AG09309 (cell line): ENCODE data around the gene UBD.

Experiments
- DNase-seq: peaks from one replicate; pipeline ENCODE4 v3.0.0-alpha.2; 2010; ENCODE audit warnings: low read depth
- H3K4me3 ChIP-seq: 2 replicates; pipeline ENCODE4 v1.5.1; 2011; ENCODE audit warnings: mild to moderate bottlenecking, low read depth, low read length, moderate library complexity; ENCODE audit not compliant: control insufficient read depth
- TF ChIP-seq, protein P1 (sequence below): IDR thresholded peaks from 2 replicates; pipeline ENCODE4 v1.5.1; 2011; ENCODE audit warnings: mild to moderate bottlenecking, low read depth, low read length, inconsistent platforms; ENCODE audit not compliant: insufficient read depth, control insufficient read depth; ENCODE audit errors: missing control alignments

UBD gene

DNA sequence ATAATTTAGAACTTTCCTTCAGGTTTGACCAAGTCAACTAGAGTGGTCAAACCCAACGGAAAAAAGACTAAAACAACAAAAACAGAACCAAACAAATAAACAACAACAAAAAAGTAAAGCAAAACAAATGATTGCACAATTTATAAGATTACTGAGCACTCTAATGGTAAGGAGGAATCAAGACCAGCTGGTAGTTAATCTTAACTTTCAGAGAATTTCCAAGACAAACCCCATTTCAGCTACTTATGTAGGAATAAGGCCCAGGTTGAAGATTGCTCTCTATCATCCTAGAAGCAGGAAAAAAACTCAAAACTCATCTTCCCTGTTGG lies 34.3 kb downstream of the UBD start:
- DNase-seq: no peak

DNA sequence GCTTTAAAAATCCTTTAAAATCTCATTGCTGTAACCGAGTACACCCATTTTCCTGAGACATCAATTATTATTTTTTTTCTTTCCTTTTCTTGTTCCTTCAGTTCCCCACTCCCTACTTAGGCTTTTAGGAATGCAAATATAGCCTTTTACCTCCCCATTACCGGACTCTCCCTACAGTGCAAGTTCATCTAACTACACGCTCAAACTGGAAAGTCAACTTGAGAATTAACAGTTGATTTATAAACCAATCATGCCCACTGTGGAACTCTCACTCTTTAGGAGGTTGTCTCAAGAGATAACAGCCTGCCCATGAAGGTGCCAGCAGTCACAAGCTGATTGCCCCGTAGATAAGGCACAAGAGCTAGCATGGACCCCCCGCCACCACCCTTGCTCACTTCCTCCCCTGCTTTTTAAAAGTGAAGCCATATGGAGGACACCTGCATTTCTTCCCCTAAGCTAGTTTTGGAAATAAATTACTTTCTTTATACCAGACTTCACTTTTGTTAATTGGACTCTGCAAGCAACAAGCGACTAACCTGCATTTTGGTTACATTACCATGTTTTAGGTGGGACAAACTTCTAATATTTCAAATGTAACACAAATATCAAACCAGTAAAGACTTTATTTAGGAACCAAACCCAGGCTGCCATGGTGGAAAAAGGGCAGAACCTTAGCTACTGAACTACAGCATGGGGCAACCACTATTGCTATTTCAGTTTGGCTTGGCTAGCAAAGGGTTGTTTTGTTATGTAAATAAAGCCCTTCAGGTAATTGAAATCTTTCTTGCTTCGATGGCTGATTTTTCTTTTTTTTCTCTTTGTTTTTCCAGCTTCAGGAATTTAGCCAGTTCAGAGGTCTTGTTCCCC lies 34.9 kb downstream of the UBD start:
- no peak for DNase-seq
- no peak overlapping the region for H3K4me3 ChIP-seq
- TF ChIP-seq, protein P1, sequence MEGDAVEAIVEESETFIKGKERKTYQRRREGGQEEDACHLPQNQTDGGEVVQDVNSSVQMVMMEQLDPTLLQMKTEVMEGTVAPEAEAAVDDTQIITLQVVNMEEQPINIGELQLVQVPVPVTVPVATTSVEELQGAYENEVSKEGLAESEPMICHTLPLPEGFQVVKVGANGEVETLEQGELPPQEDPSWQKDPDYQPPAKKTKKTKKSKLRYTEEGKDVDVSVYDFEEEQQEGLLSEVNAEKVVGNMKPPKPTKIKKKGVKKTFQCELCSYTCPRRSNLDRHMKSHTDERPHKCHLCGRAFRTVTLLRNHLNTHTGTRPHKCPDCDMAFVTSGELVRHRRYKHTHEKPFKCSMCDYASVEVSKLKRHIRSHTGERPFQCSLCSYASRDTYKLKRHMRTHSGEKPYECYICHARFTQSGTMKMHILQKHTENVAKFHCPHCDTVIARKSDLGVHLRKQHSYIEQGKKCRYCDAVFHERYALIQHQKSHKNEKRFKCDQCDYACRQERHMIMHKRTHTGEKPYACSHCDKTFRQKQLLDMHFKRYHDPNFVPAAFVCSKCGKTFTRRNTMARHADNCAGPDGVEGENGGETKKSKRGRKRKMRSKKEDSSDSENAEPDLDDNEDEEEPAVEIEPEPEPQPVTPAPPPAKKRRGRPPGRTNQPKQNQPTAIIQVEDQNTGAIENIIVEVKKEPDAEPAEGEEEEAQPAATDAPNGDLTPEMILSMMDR: no peak

More for the DNA sequence above, 34.3 kb downstream of the UBD start:
- no peak overlapping the region for H3K4me3 ChIP-seq
- TF ChIP-seq, protein P1: no peak

DNA sequence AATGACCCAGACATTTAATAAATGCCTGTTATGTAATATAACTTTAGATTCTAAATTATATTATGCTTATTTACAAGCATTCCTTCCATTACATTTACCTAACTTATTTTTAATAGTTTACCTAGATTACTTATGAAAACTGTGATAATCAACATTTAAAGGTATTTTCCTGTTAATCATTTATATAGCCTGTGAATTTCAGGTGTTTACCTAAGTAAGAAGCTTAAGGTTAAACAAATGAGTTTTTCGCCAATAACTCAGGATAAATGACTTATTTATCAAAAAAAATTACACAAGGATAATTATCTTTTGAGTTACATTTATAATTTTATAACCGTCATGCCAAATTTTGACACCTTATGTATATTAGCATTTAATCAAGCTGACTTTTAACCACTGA lies 35.5 kb downstream of the UBD start:
- no peak for DNase-seq
- H3K4me3 ChIP-seq: no peak overlapping the region

DNA sequence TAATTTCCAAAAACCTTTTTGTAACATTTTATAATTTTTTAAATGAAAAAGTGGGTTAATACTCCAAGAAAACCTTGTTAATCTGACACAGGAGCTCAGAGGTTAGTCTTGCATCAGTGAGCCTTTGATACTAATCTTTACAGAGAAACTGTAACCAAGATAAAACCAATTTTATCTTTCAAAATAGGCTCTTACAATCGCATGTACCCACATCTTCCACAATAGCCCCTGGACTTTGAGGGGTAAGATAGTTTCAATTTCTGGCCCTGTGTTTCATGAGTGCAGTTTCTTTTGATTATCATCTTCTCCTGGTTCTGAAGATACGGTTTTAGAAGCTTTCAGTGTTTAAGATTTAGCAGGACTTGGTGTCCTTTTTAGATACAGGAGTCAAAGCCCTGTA lies 37.3 kb downstream of the UBD start:
- DNase-seq: no peak
- H3K4me3 ChIP-seq: no peak overlapping the region
- TF ChIP-seq, protein P1: no peak

More for the DNA sequence above, 35.5 kb downstream of the UBD start:
- TF ChIP-seq, protein P1: no peak

DNA sequence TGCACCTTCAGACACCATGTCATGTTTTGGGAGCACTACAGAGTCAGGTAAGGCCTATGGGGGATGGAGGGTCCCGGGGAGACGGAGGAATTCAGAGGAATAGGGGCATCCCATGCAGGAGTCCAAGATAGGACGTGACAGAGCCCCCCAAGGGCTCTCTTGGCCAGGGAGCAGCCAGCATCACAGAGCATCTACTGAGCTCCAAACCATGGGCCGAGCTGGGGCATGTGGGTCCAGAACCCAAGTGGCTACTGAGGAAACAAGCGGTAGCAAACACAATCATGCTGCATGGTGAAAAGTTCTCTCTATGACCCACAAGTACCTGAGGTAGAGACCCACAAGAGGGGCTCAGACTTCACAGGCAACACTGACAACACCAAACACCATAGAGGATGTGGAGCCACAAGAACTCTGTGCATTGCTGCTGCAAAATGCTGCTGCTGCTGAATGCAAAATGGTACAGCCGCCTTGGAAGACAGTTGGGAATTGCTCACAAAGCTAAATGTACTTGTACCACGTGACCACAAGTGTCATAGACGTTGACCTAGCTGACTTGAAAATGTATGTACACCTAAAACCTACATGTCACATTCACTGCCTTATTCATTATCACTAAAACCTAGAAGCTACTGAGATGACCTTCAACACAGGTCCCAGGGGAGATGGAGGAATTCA lies 38.4 kb downstream of the UBD start:
- no peak overlapping the region for H3K4me3 ChIP-seq
- no peak for DNase-seq
- TF ChIP-seq, protein P1: no peak

DNA sequence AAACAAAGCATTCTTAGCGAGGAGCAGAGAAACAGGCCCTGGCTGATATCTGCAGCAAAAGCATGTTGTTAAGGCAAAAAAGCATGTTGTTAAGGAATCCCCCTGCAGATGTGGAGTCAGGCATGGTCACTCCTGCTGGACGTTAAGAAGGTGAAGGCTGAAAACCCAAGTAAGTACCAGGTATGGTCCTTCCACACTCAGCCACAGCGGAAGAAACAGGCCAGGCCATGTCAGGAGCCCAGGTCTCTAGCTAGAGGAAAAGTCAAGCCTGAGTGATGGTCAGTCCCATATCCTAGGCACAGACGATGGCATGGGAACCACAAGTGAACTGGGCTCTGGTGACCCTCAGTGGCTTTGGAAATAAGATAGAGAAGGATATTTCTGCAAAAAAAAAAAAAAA lies 39.3 kb downstream of the UBD start:
- H3K4me3 ChIP-seq: no peak overlapping the region
- DNase-seq: no peak
- TF ChIP-seq, protein P1: no peak
